GM19025 (cell line): ENCODE measurements around the gene MRC1.

ENCODE experiments used
- ATAC-seq: cut with Tn5 transposase; IDR thresholded peaks from one replicate; pipeline ENCODE4 v1.9.1; 2021; ENCODE audit warnings: mild to moderate bottlenecking, low read depth, moderate library complexity; ENCODE audit not compliant: unreplicated experiment

The MRC1 gene

DNA sequence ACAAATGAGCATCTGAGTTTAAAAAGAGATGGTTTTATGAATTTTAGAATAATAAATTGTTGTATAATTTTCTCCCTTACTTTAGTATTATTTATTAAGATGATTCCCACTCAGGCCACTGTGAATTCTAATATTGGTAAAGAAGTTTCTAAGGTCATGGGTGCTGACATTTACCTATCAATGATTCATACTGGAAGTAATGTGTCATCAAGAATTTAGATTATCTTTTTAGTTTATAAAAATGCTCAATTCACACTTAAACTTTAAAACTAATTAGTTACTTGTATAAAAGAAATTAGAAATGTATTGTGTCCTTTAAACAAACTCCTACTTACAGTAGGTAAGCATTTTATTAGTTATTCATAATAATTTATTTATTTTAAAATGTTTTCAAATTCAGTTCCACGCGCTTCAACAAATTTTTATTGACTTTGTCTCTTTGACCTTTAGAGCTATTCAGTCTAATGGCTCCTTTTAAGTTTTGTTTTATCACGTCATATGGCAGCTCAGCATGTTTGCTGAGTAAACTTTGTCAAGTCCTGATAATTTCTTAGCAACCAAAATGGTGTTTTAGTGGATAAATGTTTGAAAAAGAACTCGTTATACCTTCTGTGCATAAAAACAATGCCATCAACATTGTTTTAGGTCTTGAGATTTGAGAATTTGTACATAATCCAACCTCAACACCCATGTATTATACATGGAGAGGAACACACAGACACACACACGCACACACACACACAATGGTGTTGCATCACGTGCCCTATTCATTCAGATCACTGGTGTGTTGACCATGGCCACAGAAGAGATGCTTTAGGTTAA is 15.1 kb upstream of the MRC1 start:
- no peak for ATAC-seq

DNA sequence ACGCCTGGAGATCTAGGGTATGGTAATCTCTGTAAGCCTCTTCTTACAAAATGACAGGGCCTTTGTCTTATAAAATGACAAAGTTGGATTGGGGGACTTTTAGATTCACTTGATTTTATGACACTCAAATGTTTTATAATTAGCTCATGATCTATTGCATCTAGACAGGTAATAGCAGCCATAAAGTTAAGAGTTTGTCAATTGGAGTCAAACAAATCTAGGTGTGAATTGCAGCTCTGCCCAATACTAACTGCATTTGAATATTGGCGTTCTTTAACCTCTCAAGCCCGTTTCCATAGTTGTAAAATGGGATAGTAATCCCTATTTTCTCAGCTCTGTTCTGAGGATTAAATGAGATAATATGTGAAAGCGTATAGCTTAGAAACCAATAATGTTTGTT is 14.1 kb upstream of the MRC1 start:
- ATAC-seq: no peak

DNA sequence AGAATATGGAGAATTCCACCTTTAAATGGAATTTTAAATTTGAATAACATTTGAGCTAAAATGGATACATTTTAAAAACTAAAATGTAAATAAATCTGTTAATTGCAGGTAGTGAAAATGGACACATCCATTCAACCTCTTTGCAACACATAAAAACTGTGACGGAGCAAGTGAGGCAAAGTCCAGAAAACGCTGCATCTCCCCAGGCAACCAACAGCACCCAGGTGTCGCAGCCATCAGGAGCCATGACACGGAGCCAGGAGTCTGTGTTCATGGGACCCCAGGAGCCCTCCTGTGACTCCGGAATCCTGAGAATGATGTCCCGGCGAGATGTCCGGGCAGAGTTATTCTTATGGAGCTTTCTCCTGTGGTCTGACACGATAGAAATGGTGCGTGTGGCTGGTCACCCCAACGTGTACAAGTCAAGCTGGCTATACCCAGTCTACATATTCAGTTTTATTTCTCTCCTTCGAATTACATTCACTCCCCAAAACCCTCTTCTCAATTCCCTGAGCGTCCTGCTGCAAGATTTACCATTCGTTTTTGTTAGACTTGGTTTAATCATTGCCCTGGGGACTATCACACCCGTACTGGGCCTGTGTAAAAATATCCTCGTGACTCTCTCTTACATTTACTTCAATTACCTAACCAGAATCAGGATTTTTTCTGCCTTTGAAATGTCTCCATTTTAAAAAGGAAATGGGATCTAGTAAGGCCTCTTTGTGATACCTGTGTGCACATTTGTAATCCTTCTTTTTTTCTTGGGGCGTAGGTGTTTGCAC is 13.1 kb upstream of the MRC1 start:
- no peak for ATAC-seq

DNA sequence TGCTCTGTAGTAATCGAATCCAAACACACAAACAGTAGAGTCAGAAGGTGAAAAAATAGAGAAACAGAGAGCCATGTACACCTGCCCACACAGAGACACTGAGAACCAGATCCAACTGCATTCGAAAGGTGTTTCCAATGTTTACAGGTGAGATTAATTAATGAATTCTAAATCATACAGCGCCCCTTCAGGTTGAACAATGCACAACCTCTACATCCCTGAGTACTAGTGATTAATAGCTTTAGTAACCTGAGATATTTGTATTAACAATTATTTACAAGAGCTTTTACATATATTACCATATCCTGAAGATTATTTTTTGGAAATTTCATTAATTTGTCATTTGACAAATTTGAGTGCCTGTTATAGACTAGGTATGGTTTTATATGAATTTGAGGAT is 7.6 kb upstream of the MRC1 start:
- no peak for ATAC-seq

DNA sequence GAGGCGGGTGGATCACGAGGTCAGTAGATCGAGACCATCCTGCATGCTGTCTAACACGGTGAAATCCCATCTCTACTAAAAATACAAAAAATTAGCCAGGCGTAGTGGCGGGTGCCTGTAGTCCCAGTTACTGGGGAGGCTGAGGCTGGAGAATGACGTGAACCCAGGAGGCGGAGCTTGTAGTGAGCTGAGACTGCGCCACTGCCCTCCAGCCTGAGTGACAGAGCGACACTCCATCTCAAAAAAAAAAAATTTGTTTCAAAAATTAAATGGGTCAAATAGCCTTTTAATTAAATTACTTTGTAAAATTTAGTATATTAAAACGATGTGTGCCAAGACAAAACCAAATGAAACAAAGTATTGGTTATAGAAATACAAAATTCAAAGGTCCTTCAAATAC is 6.8 kb upstream of the MRC1 start:
- ATAC-seq: no peak

DNA sequence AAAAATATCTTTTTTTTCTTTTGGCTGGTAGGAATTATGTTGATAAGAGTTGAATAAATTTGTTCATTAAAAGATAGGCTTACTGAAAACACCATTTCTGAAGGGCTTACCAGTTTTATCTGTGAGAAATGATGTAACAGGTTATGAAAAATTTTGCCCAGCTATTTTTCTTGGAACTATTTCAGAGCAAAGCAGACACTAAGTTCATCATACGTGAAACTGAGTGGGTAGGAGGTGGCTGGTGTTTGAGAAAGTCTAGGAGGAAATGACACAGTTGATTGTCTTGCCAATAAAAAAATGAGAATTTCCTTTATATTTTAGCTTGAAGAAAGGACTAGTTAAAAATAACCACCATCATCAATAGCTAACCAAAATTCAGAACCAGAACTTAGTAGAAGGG is 6.2 kb upstream of the MRC1 start:
- no peak for ATAC-seq

DNA sequence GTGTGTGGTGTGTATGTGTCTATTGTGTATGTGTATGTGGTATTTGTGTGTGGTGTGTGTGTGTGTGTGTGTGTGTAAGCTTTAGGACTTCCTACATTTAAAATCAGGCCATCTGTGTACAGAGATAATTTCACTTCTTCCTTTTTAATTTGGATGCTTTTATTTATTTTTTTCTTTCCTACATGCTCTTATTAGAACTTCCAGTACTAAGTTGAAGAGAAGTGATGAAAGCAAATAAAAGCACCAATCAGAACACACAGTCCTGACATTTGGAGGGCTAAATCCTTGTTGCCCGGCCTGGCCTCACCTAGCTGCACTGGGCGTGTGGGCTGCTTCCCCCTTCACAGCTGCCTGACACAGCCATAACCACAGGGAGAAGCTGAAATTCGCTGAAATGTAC is 3.8 kb upstream of the MRC1 start:
- ATAC-seq: no peak

DNA sequence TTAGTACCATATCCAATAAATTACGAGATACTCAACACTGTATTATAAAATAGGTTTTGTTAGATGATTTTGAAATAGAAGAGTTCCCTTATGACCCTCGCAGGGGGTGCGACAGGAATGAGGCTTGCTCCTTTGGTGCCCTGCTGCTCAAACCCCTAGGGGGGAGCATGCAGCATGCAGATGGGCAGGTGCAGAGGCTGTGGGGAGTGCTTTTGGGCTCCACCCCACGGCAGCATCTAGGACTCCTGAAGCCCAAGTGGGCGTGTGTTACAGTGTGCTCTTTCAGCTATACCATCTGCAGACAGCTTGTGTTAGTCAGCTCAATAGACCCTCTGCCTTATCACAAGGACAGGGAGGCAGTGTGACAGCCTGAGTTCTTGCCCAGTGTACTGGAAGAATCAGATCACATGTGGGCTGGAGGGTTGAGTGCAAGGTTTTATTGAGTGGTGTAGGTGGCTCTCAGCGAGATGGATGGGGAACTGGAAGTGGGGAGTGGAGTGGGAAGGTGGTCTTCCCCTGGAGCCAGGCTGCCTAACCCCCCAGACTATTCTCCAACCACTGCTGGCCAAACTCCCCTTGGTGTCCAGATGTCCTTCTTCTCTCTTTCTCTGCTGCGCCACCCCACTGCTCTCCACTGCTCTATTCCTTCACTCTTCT is 3.1 kb upstream of the MRC1 start:
- ATAC-seq: peak; percentile 74

DNA sequence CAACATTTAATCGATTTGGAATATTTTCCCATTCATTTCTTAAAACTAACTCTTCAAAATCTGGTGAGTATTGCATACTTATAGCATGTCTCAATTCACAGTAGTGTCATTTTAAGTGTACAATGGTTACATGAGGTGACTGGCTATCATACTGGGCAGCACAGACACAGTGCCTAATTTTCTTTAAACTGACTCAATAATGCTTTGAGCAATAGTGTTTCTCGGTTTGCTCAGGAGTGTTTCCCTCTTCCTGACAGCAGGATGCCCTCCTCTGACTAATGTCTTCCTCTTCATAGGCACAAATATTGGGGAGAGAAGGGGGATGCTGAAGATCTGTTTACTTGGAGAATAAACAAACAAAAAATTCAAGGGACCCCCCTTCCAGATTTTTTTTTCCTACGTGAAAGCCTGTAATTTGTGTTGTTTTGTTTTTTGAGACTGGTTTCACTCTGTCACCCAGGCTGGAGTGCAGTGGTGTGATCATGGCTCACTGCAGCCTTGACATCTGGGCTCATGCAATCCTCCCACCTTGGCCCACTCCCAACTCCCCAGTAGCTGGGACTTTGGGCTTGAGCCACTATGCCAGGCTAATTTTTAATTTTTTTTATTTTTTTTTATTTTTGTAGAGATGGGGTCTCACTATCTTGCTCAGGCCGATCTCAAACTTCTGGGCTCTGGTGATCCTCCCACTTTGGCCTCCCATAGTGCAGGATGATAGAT is 2.2 kb downstream of the MRC1 start:
- no peak for ATAC-seq

DNA sequence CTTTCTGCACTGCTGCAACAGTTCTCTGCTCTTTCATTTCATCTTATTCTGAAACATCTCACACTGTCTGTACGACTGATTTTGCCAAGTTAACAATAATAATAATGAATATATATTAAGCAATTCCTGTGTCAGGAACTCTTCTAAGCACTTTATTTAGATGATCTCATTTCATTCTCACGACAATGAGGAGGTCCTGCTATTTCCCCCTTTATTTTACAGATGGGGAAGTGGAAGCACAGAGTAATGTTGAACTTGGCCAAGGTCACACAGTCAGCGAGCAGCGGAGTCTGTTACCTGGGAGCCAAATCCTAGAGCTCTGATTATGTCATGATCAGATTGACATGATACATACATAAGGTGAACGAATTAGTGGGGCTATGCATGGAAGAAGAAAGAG is 5.8 kb downstream of the MRC1 start:
- ATAC-seq: no peak

DNA sequence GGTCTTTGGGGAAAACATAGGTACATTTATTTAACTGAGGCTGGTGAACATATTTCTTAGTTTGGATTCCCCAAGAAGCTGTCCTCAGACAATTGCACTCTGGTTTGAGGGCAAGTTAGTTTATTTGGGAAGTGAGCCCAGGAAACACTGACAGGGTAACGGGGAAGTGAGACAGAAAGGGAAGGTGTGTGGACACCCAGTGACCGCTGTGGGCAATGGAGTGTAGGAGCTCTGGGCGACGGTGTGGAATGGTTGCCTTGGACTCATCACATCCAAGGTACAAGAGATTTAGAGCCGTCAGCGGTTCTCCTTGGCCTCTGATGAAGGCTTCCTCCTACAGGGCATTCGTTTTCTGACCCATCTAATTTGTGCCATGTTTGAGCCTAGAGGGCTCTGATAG is 7.1 kb downstream of the MRC1 start:
- no peak for ATAC-seq

DNA sequence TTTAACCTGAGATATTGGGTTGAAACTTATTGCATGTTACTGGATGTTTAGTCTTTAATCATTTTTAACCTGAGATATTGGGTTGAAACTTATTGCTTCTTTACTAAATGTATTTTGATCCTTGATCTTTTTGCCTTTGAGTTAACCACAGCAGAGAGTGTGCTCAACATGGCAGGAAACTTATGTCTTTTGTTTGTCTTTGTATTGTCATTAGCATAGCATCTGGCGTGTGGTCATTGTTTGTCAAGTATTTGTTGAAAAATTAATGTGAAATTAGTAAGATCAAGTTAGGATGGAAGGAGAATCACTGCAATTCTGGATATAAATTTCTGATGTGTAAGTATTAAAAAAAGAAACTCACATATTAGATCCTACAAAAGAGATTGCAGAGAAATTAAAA is 8.2 kb downstream of the MRC1 start:
- no peak for ATAC-seq

DNA sequence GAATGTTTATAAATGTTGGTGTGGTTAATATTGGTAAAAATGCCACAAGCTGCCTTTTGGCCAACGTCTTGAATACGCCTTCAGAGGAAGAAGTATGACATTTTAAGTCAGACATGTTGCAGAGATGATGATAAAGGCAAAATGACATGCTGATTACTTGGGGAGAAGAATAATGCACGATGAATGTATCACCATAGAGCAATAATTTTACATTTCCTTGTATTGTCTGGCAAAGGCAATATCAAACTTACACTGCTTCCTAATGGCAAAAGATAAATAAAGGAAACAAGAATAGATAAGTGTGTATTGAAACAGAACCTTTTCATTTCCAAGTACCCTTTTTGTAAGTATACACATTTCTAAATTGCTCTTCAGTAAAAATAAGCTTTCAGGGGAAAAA is 8.6 kb downstream of the MRC1 start:
- ATAC-seq: no peak

DNA sequence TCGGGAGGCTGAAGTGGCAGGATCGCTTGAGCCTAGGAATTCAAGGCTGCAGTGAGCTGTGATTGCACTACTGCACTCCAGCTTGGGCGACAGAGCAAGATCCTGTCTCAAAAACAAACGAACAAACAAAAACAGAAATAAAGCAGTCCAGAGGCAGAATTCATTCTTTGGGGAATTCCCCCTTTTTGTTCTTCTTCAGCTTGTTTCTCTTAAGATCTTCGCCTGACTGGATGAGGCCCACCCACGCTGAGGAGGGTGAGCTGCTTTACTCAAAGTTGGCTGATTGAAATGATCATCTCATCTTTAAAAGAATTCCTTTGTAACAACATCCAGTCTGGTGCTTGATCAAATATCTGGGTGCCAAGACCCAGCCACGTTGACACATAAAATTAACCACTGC is 10.7 kb downstream of the MRC1 start:
- ATAC-seq: no peak

DNA sequence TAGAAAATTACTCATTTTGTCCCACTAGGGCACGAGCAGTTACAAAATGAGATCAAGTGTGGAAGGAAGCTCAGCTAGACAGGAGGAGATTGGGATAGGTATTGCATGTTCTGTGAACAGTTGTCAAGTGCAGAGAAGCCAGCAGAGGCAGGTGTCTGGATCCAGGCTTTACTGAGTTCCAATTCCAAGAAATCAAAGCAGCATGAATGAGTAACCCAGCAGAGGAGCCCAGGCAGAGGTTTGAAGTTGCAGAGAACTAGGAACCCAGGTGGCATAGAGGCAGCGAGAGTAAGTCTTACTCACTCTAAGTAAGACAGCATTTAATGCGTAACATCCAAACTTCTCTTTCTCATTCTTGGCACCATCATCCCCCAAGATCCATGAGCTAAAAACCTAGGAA is 11.8 kb downstream of the MRC1 start:
- no peak for ATAC-seq

DNA sequence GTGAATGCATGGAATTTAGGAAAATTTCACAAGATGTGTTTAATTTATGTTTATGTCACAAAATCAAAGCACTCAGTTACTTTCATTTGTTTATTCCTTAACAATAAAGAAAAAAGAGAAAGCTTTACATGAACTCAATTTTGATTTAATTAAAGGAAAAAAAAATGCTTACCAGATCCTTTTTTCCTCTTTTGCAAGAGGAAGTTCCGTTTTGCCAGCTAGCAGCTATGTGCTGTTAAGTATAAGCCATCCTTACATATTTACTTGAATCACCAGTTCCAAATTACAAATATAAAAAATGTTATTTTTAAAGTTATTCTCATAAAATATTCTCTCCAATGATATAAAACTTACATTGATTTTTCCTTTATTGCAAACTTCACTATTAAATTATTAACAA is 12.7 kb downstream of the MRC1 start:
- no peak for ATAC-seq

DNA sequence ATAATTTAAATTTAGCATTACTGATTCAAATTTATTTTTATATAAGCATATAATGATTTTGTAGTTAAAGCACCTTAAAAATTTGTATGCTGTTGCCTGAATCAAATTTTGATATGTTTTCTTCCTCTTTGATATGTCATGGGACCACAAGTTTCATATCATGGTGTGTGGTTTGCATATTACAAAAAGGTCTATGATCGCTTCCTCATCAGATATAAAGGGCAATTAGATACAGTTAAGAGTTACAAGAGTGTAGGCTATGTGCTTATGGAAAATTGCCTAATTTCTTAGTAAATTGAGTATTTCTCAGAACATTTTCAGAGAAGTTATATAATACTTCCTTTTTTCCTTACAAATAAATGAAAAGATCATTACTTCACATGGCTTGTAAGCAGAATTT is 22.2 kb downstream of the MRC1 start:
- ATAC-seq: no peak

DNA sequence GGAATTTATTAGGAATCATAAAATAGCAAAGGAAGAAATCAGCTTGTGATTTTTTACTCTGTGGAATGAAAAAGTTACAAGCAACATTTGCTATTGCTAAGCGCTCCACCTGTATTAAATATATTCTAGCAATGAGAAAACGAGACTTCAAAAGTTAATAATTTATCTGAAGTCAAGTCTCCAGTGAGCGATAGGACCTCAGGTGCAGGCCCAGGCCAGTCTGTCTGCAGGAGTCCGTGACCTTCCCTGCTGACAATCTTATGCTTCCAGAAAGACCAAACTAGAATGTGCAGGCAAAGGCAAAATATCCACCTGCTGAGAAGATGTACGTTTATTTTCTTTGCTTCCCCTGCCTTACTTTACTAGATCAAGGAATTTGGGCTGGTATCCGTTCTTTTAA is 22.7 kb downstream of the MRC1 start:
- no peak for ATAC-seq

DNA sequence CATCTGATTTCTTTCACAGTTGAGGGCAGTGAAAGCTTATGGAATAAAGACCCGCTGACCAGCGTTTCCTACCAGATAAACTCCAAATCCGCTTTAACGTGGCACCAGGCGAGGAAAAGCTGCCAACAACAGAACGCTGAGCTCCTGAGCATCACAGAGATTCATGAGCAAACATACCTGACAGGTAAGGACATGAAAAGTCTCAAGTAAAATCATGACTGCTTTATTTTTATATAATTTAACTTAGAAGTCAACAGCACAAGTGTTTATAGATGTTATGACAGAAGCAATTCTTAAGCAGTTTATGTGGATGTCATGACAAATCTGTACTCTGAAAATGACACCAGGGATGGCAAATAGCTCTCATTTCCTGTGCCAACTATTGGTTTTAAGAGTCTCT is 24.5 kb downstream of the MRC1 start:
- no peak for ATAC-seq

DNA sequence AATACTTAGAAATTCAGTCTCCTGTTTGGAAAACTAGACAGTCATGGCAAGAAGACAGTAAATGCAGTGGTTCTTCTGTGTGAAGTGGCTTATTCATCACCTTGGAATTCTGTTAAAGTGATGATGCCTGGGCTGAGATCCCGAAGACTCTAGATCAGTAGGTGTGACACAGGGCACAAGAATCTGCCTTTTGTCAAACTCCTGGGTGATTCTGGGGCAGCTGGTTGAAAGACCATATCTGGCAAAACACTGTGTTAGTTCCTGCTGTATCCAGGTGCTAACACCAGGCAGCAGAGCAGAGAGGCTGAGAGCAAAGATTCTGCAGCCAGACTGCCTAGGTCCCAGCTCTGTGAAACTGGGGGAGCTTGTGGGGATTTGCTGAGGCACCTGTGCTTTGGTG is 26.5 kb downstream of the MRC1 start:
- no peak for ATAC-seq

DNA sequence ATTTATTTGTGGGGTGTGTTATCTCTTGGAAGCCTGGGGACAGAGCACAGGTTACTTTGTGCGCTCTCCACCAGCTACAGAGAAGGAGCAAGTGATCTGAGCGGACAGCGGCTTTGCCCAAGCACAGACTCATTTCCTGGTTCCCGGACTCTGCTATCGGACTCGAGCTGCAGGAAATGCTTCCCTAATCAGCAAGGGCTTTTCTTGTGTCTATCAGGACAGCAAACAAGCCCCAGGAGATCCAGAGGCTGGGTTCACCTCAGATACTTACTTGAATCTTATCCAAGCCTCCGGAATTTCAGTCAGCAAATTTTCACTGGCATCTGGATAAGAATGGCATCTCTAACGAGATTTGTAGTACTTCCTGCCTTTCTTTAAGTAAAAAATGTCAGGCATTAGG is 27.8 kb downstream of the MRC1 start:
- ATAC-seq: no peak
